Osteocyte (in vitro differentiated cells): ENCODE results near the gene RAB35. TPM values are rescaled to one million over a fixed set of nuclear protein-coding genes. Genes with fewer than 3 reads are reported as not detected.
A peak's percentile ranks its signal among the peaks of the same experiment; 100 is the strongest.

Source experiments
- DNase-seq: peaks from one replicate; pipeline ENCODE4 v3.0.0; 2021; ENCODE audit warnings: mixed read lengths; ENCODE audit not compliant: unreplicated experiment; ENCODE audit errors: extremely low spot score
- H3K27ac Mint-ChIP-seq: one replicate; pipeline ENCODE4 v1.8.0; 2021; ENCODE audit warnings: mild to moderate bottlenecking, mixed read lengths; ENCODE audit not compliant: unreplicated experiment
- H3K27me3 Mint-ChIP-seq: one replicate; pipeline ENCODE4 v1.8.0; 2021; ENCODE audit warnings: mixed read lengths; ENCODE audit not compliant: unreplicated experiment
- H3K36me3 Mint-ChIP-seq: one replicate; pipeline ENCODE4 v1.8.0; 2021; ENCODE audit warnings: mixed read lengths; ENCODE audit not compliant: unreplicated experiment
- H3K4me1 Mint-ChIP-seq: one replicate; pipeline ENCODE4 v1.8.0; 2021; ENCODE audit warnings: mixed read lengths; ENCODE audit not compliant: unreplicated experiment
- H3K4me3 Mint-ChIP-seq: one replicate; pipeline ENCODE4 v1.8.0; 2021; ENCODE audit warnings: mild to moderate bottlenecking, moderate library complexity, mixed read lengths; ENCODE audit not compliant: unreplicated experiment
- H3K9me3 Mint-ChIP-seq: one replicate; pipeline ENCODE4 v1.8.0; 2021; ENCODE audit warnings: mixed read lengths; ENCODE audit not compliant: unreplicated experiment
- total RNA-seq: library from RNA; stranded (reverse); gene quantifications from 2 replicates; pipeline ENCODE4 v1.2.1, GENCODE V29; 2021
- TF ChIP-seq, protein P1 (sequence below): fragments of 200-600 bp; sonication (generic); IDR thresholded peaks from 2 replicates; pipeline ENCODE4 v1.5.0; 2021; ENCODE audit warnings: antibody characterized with exemption, mild to moderate bottlenecking, moderate library complexity

The RAB35 gene
- total RNA-seq, 1 donor from 2014 or later: 47.1 TPM

- H3K4me3 Mint-ChIP-seq: peak overlapping the region; percentile 97
- DNase-seq: no peak
- peaks cover 3% of the 10 kb centered on the region for H3K36me3 Mint-ChIP-seq
- H3K9me3 Mint-ChIP-seq: no peaks in the 10 kb centered on the region
- peak overlapping the region; percentile 96 for H3K27ac Mint-ChIP-seq
- no peaks in the 10 kb centered on the region for H3K27me3 Mint-ChIP-seq
- TF ChIP-seq, protein P1, sequence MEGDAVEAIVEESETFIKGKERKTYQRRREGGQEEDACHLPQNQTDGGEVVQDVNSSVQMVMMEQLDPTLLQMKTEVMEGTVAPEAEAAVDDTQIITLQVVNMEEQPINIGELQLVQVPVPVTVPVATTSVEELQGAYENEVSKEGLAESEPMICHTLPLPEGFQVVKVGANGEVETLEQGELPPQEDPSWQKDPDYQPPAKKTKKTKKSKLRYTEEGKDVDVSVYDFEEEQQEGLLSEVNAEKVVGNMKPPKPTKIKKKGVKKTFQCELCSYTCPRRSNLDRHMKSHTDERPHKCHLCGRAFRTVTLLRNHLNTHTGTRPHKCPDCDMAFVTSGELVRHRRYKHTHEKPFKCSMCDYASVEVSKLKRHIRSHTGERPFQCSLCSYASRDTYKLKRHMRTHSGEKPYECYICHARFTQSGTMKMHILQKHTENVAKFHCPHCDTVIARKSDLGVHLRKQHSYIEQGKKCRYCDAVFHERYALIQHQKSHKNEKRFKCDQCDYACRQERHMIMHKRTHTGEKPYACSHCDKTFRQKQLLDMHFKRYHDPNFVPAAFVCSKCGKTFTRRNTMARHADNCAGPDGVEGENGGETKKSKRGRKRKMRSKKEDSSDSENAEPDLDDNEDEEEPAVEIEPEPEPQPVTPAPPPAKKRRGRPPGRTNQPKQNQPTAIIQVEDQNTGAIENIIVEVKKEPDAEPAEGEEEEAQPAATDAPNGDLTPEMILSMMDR: no peak
- peaks cover 60% of the 10 kb centered on the region for H3K4me1 Mint-ChIP-seq
Observed at GRCh38 chr12:120115692-120116440, 687 bp downstream of the RAB35 start.

GRCh38 chr12:120115066-120115465 lies 1.5 kb downstream of the RAB35 start:
- TF ChIP-seq, protein P1: no peak
- no peaks in the 10 kb centered on the region for H3K9me3 Mint-ChIP-seq
- peaks cover 3% of the 10 kb centered on the region for H3K36me3 Mint-ChIP-seq
- H3K27ac Mint-ChIP-seq: peak overlapping the region; percentile 96
- DNase-seq: no peak
- peaks cover 64% of the 10 kb centered on the region for H3K4me1 Mint-ChIP-seq
- peak overlapping the region; percentile 97 for H3K4me3 Mint-ChIP-seq
- H3K27me3 Mint-ChIP-seq: no peaks in the 10 kb centered on the region

- DNase-seq: no peak
- H3K9me3 Mint-ChIP-seq: no peaks in the 10 kb centered on the region
- H3K4me3 Mint-ChIP-seq: no peak overlapping the region
- peak overlapping the region; percentile 58 for H3K27ac Mint-ChIP-seq
- TF ChIP-seq, protein P1: no peak
- no peaks in the 10 kb centered on the region for H3K27me3 Mint-ChIP-seq
- peaks cover 43% of the 10 kb centered on the region for H3K4me1 Mint-ChIP-seq
- H3K36me3 Mint-ChIP-seq: peaks cover 8% of the 10 kb centered on the region
Observed at GRCh38 chr12:120110550-120111501, 5.7 kb downstream of the RAB35 start.

DNA sequence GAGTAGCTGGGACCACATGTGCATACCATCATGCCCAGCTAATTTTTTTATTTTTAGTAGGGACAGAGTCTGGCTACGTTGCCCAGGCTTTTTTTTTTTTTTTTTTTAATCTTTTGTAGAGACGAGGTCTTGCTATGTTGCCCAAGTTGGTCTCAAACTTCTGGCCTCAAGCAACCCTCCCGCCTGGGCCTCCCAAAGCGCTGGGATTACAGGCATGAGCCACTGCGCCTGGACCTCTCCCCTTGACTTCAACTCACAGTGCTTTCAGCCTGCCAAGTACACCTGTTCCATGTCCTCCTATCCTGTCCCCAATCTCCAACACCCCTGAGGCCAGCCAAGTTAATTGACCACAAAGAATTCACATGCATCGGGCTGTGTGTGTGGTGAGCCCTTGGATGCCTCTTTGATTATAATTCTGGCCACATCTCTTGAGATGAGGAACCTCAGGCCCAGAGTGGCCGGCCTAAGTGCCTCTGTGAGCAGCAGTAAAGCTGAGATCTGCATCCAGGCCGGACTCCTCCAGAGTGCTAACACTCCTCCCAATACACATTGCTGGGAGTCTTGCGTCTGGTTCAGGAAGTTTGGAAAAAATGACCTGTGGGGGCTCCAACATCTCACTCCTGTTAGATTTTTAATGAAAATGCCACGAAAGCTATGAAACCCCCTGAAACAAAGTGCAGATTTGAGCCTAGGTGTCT lies 6.8 kb downstream of the RAB35 start:
- Mint-ChIP-seq H3K27me3 (no peaks in the 10 kb centered on the region), H3K4me1 (peaks cover 37% of the 10 kb centered on the region), H3K27ac (no peak overlapping the region), H3K9me3 (no peaks in the 10 kb centered on the region), H3K36me3 (peaks cover 8% of the 10 kb centered on the region), H3K4me3 (no peak overlapping the region)
- no peak for DNase-seq
- TF ChIP-seq, protein P1: no peak
